Endodermal cell (in vitro differentiated cells): ENCODE data around the gene IL19. TPM values are rescaled to one million over a fixed set of nuclear protein-coding genes. Genes with fewer than 3 reads are reported as not detected.

ENCODE experiments used
- DNase-seq: peaks from one replicate; pipeline ENCODE4 v3.0.0-alpha.2; 2017
- H3K27ac ChIP-seq: 2 replicates; pipeline ENCODE4 v1.5.1; 2013; ENCODE audit warnings: mild to moderate bottlenecking, low read depth, low read length, moderate library complexity
- H3K27me3 ChIP-seq: 2 replicates; pipeline ENCODE4 v1.6.1; 2013; ENCODE audit warnings: mild to moderate bottlenecking, low read length, moderate library complexity; ENCODE audit not compliant: insufficient read depth, control insufficient read depth, poor library complexity, severe bottlenecking
- H3K36me3 ChIP-seq: 2 replicates; pipeline ENCODE4 v1.7.0; 2013; ENCODE audit warnings: mild to moderate bottlenecking, low read length, moderate library complexity; ENCODE audit not compliant: control insufficient read depth, insufficient read depth
- H3K4me1 ChIP-seq: one replicate; pipeline ENCODE4 v1.7.0; 2013; ENCODE audit warnings: low read length; ENCODE audit not compliant: control insufficient read depth, insufficient read depth
- H3K4me3 ChIP-seq: 2 replicates; pipeline ENCODE4 v1.5.1; 2013; ENCODE audit warnings: mild to moderate bottlenecking, low read length, moderate library complexity
- H3K9ac ChIP-seq: 2 replicates; pipeline ENCODE4 v1.6.1; 2013; ENCODE audit warnings: mild to moderate bottlenecking, low read length, moderate library complexity; ENCODE audit not compliant: poor library complexity, severe bottlenecking; ENCODE audit errors: extremely low read depth
- H3K9me3 ChIP-seq: 2 replicates; pipeline ENCODE4 v1.6.1; 2013; ENCODE audit warnings: mild to moderate bottlenecking, low read length, moderate library complexity; ENCODE audit not compliant: control insufficient read depth
- H3K27ac Mint-ChIP-seq: 2 replicates; pipeline ENCODE4 v1.8.0; 2020; ENCODE audit warnings: mixed read lengths
- H3K27me3 Mint-ChIP-seq: 2 replicates; pipeline ENCODE4 v1.8.0; 2021; ENCODE audit warnings: mild to moderate bottlenecking, mixed read lengths; ENCODE audit not compliant: insufficient read depth
- H3K36me3 Mint-ChIP-seq: 2 replicates; pipeline ENCODE4 v1.8.0; 2020; ENCODE audit warnings: low read depth, mixed read lengths
- H3K4me1 Mint-ChIP-seq: 2 replicates; pipeline ENCODE4 v1.8.0; 2020; ENCODE audit warnings: mixed read lengths
- H3K4me3 Mint-ChIP-seq: 2 replicates; pipeline ENCODE4 v1.8.0; 2020; ENCODE audit warnings: mild to moderate bottlenecking, moderate library complexity, mixed read lengths
- H3K9me3 Mint-ChIP-seq: 2 replicates; pipeline ENCODE4 v1.8.0; 2020; ENCODE audit warnings: mild to moderate bottlenecking, mixed read lengths
- CTCF ChIP-seq: fragments of 200-600 bp; sonication (generic); conservative IDR thresholded peaks from 2 replicates; pipeline ENCODE4 v1.5.0; 2021; ENCODE audit warnings: antibody characterized with exemption, mild to moderate bottlenecking
- WGBS, 2 experiments: methylation state at CpG; one replicate each; pipeline versions ENCODE4 v1.1.5 to v1.1.7; 2013; ENCODE audit warnings: missing lambda C conversion rate in 2 of 2, mixed read lengths in 1 of 2; ENCODE audit not compliant: insufficient coverage in 1 of 2, insufficient read length in 1 of 2; 5-methylcytosine and 5-hydroxymethylcytosine counted together
- total RNA-seq, 2 donors: library from RNA; stranded (reverse); fragmentation: NEBNext Ultra II Directional in 1 of 2; extraction: Animal tissue kit (Norgen Biotek cat#: 25700) in 1 of 2; gene quantifications; 2 replicates in 1 of 2; 3 replicates in 1 of 2; pipeline ENCODE4 v1.2.1, GENCODE V29; 2021

Gene IL19
- total RNA-seq, 2 donors from 2014 or later = not detected

- no peaks in the 10 kb centered on the region for H3K9me3 ChIP-seq
- Mint-ChIP-seq H3K4me3 (no peak overlapping the region), H3K36me3 (peaks cover 31% of the 10 kb centered on the region), H3K4me1 (peaks cover 6% of the 10 kb centered on the region), H3K27me3 (no peaks in the 10 kb centered on the region), H3K27ac (no peak overlapping the region), H3K9me3 (no peaks in the 10 kb centered on the region)
- H3K4me3 ChIP-seq = no peak overlapping the region
- H3K4me1 ChIP-seq = no peaks in the 10 kb centered on the region
- no peaks in the 10 kb centered on the region for H3K27me3 ChIP-seq
- H3K36me3 ChIP-seq = peaks cover 33% of the 10 kb centered on the region
- DNase-seq = no peak
- WGBS, 2 experiments = 71 to 97% methylated on average over 1 to 3 of the region's 3 CpGs
- no peak overlapping the region for H3K27ac ChIP-seq
- no peak for TF ChIP-seq CTCF
- H3K9ac ChIP-seq = no peak overlapping the region
These were observed 41.1 kb upstream of the IL19 start for GRCh38 chr1:206729507-206729906.

- Histone ChIP-seq H3K9ac (no peak overlapping the region), H3K9me3 (no peaks in the 10 kb centered on the region), H3K36me3 (peaks cover 41% of the 10 kb centered on the region), H3K4me3 (no peak overlapping the region), H3K4me1 (no peaks in the 10 kb centered on the region), H3K27ac (no peak overlapping the region), H3K27me3 (no peaks in the 10 kb centered on the region)
- WGBS, 2 experiments = 96 to 100% methylated on average over 3 to 11 of the region's 11 CpGs
- Mint-ChIP-seq H3K4me1 (no peaks in the 10 kb centered on the region), H3K9me3 (no peaks in the 10 kb centered on the region), H3K27ac (no peak overlapping the region), H3K27me3 (no peaks in the 10 kb centered on the region), H3K4me3 (no peak overlapping the region), H3K36me3 (peaks cover 41% of the 10 kb centered on the region)
- no peak for TF ChIP-seq CTCF
- no peak for DNase-seq
These were observed 38.1 kb upstream of the IL19 start for GRCh38 chr1:206732508-206732907.

DNA sequence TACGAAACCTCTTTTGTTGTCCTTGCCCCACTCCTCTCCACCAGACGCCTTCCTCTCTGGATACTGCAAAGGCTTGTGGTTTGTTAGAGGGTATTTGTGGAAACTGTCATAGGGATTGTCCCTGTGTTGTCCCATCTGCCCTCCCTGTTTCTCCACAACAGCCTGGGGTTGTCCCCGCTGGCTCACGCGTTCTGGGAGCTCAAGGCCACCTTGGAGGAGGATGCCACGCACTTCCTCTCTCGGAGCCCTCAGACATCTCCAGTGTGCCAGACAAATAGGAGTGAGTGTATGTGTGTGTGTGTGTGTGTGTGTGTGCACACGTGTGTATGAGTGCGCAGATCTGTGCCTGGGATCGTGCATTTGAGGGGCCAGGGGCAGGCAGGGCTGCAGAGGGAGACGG lies 37.6 kb upstream of the IL19 start:
- Mint-ChIP-seq H3K27me3 (no peaks in the 10 kb centered on the region), H3K4me3 (no peak overlapping the region), H3K9me3 (no peaks in the 10 kb centered on the region), H3K36me3 (peaks cover 41% of the 10 kb centered on the region), H3K27ac (no peak overlapping the region), H3K4me1 (peaks cover 5% of the 10 kb centered on the region)
- no peak for TF ChIP-seq CTCF
- Histone ChIP-seq H3K36me3 (peaks cover 41% of the 10 kb centered on the region), H3K9me3 (no peaks in the 10 kb centered on the region), H3K4me3 (no peak overlapping the region), H3K9ac (no peak overlapping the region), H3K27me3 (no peaks in the 10 kb centered on the region), H3K27ac (no peak overlapping the region), H3K4me1 (peaks cover 2% of the 10 kb centered on the region)
- DNase-seq = no peak
- WGBS, 2 experiments = 90 to 100% methylated on average over 4 to 11 of the region's 11 CpGs
